Fibroblast of the aortic adventitia (primary cell): ENCODE results near the gene ZFAND5. TPM values are rescaled to one million over a fixed set of nuclear protein-coding genes. Genes with fewer than 3 reads are reported as not detected.
A peak's percentile ranks its signal among the peaks of the same experiment; 100 is the strongest.

ENCODE experiments used
- DNase-seq: peaks from one replicate; pipeline ENCODE4 v3.0.0-alpha.2; 2010; ENCODE audit warnings: low read depth
- H3K4me3 ChIP-seq: 2 replicates; pipeline ENCODE4 v1.5.1; 2011; ENCODE audit warnings: low read depth, mild to moderate bottlenecking, control low read depth, low read length, moderate library complexity
- total RNA-seq: library from RNA; depleted of rRNA; stranded (reverse); fragments of >200 nt; gene quantifications from 2 replicates; pipeline ENCODE4 v1.2.3, GENCODE V29; 2012; ENCODE audit warnings: low replicate concordance
- TF ChIP-seq, protein P1 (sequence below): IDR thresholded peaks from 2 replicates; pipeline ENCODE4 v1.5.1; 2011; ENCODE audit warnings: mild to moderate bottlenecking, low read length, control low read depth, inconsistent platforms; ENCODE audit not compliant: insufficient read depth

Gene ZFAND5
- total RNA-seq, 1 donor: 112 TPM

DNA sequence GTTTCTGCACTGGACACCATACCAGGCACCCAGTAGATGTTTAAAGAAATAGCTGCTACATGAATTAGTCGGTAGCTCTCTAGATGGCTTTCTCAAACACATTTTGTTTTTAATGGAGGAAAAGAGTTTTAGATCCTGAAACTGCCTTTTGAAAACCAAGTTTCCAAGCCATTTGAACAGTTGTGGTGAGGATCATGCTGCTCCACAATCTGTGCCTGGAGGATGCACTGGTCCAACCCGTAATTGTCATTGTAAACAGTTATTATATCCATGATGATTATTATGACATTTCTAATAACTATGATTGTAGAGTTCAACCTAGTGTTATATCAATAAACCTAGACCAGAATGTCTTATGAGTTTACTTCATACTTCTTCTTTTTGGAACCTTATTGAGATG is 35.9 kb upstream of the ZFAND5 start:
- no peak for DNase-seq
- H3K4me3 ChIP-seq: no peak overlapping the region
- TF ChIP-seq, protein P1, sequence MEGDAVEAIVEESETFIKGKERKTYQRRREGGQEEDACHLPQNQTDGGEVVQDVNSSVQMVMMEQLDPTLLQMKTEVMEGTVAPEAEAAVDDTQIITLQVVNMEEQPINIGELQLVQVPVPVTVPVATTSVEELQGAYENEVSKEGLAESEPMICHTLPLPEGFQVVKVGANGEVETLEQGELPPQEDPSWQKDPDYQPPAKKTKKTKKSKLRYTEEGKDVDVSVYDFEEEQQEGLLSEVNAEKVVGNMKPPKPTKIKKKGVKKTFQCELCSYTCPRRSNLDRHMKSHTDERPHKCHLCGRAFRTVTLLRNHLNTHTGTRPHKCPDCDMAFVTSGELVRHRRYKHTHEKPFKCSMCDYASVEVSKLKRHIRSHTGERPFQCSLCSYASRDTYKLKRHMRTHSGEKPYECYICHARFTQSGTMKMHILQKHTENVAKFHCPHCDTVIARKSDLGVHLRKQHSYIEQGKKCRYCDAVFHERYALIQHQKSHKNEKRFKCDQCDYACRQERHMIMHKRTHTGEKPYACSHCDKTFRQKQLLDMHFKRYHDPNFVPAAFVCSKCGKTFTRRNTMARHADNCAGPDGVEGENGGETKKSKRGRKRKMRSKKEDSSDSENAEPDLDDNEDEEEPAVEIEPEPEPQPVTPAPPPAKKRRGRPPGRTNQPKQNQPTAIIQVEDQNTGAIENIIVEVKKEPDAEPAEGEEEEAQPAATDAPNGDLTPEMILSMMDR: no peak

GRCh38 chr9:72399391-72399790 is 34.4 kb upstream of the ZFAND5 start:
- DNase-seq: no peak
- TF ChIP-seq, protein P1: no peak
- no peak overlapping the region for H3K4me3 ChIP-seq

GRCh38 chr9:72396247-72397091 is 31.5 kb upstream of the ZFAND5 start:
- no peak overlapping the region for H3K4me3 ChIP-seq
- TF ChIP-seq, protein P1: no peak
- DNase-seq: peak; percentile 53

DNA sequence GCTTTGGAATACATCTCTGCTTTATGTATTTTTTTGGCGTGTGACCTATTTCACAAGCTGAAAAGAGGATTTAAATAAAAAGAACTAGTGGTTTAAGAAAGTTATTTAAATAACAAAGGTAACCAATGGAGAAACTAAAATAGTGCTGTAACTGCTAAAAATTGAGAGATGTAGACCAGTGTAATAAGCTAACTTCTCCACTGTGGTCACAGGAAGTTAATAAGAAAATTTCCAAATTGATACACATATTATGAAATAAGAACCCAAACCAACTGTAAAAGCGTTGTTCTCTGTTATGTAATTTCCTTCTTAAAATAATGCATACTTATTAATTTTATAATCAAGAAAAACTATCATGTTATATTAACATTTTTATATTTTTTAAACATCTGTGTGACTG is 29.1 kb upstream of the ZFAND5 start:
- no peak for DNase-seq
- H3K4me3 ChIP-seq: no peak overlapping the region

GRCh38 chr9:72390907-72391306 is 25.9 kb upstream of the ZFAND5 start:
- DNase-seq: no peak
- H3K4me3 ChIP-seq: no peak overlapping the region
- TF ChIP-seq, protein P1: no peak

More for the DNA sequence above, 29.1 kb upstream of the ZFAND5 start:
- TF ChIP-seq, protein P1: no peak

DNA sequence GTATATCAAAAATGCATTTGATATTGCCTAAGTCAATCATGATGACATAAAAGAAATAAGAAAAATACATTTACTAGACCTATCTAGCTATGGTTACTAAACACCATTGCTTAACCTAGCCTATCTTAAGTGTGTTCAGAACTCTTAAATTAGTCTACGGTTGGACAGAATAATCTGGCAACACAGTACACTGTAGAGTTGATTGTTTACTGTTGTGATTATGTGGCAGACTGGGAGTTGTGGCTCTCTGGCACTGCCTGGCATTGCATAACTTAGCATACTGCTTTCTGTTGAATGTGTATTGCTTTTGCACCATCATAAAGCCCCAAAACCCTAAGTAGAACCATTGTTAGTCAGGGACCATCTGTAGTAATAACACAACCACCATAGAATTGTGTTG is 21.2 kb upstream of the ZFAND5 start:
- TF ChIP-seq, protein P1: no peak
- H3K4me3 ChIP-seq: no peak overlapping the region
- DNase-seq: no peak
